ENCODE measurements around the gene NAT14.

Gene NAT14

DNA sequence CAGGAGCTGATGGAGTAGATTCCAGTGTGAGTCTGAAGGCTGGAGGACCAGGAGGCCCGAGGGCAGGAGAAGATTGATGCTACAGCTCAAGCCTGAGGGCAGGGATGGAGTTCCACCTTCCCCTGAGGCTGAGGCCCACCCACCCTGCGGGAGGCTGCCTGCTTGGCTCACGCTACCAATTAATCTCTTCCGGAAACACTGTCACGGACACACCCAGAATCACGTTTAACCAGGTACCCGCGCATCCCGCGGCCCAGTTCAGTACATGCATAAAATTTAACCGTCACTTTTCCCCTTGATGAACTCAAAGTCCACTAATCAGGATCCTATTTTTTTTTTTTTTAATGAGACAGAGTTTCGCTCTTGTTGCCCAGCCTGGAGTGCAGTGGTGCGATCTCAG, 13.7 kb upstream of the NAT14 start:
- DNase-seq (ENCODE audit: low read depth), result no peak

DNA sequence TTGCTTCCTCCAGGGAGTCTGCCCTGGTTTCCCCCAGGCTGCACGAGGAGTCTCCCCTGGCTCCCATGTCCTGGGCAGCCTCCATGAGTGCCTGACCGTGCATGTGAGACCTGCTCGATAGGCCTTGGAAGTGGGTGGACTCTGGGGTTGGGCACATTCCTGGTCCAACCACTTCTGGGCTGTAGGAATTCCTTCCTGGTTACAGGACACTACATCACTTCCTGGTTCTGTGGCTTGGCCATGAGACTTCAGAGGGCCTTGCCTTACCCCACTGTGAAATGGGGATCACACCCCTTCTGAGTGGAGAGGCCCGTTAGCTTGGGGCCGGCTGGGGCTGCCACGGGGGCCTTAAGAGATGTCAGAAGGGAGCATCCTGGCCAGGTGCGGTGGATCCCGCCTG, 12.5 kb upstream of the NAT14 start:
- no peak for DNase-seq (ENCODE audit: low read depth)

DNA sequence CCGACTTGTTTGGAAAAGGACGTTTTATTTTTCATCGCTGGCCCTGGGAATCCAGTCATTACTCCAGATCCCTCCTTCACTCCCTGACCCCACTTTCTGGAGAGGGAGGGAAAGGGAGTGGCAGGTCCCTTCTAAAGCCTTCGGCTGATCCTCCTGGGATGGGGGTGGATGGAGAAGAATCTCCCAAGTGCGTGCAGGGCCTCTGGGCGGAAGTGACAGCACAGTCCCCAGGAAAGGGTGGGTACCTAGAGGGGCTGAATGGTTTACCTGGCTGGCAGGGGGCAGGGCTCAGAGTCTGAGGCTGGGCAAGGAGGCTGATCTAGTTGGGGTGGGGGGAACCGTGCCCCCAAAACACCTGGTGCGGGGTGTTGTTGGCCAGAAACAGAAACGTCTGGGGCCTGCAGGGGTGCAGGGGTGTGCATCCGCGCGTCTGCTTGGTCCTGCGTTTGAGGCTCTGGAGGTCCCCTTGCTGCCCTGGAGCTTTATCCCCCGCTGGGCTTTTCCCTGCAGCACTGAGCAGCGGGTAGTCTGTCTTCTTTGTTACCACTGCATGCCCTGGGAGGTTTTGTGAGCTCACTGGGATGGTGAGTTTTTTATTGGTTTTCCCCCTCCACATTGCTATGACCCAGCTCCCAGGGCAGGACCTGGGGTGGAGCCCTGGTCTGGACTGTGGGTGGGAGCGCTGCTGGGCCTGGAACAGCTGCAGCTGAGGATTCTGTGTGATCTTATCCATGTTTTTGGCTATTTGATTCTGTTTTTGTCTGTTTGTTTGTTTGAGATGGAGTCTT, 11.6 kb upstream of the NAT14 start:
- DNase-seq (ENCODE audit: low read depth), result no peak

DNA sequence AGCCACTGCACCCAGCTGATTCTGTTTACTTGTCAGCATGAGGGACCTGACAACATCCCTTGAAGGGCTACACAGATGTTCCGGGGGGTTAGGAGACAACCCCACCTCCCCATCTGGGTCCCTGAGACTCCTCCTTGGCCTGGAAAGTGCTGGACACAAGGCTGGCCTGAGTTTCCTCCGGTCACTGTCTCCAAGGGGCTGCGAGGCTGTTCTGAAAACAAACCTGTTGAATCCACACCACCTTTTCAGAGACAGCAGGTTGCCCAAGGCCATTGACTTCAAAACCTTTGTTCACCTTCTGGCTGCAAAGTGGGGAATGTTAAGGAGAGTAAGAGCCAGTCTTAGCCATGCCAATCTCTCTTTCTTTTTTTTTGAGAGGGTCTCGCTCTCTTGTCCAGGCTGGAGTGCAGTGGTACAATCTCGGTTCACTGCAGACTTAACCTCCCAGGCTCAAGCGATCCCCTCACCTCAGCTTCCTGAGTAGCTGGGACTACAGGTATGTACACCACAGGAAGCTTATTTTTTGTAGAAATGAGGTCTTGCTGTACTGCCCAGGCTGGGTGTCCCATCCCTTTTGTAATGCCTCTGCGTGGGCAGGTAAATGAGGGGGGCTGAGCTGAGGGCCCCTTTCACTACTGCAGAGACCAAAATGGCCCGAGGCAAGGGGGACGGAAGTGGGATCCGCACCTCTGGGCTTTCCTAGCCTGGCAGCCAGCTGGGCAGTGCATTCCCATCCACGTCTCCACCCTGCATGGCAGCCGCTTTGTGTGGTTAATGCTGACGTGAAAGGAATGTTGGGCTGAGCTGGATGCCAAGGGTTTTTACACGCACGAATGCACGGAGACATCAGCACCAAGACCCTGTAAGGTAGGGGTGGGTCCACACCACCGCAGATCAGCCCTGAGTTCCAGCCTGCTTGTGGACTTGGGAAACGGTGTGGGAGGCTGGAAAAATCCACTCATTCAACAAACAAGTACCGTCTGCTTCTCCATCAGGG, 10.4 kb upstream of the NAT14 start:
- DNase-seq (ENCODE audit: low read depth), result no peak

DNA sequence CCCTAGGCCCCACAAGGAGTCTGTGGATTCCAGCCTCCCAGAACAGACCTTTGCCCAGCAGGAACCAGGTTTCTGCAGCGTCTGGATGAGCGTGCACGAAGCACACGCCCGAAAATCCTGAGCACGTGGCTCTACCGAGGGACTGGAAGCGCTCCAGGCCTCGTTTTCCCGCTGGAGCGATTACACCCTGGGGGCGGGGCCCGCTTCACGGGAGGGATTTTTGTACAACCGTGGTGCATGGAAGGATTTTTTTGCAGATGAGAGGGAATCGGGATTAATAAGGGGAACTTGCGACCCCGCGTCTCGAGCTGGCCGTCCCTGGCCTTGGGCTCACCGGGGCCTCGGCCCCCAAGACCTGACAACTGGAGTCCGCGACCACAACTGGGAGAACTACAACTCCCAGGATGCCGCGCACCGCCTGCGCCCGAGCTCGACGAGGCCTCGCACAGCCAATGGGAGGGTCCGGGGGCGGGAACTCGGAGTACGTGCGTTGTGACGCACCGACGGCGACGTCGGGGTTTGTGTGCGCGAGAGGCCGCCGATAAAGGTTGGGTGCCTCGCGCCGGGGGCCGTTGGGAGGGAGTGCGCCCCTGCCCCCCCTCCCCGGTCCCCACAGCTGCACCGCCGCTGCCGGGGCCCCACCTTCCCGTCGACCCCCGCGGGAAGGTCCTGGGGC, 8.8 kb upstream of the NAT14 start, which contains the start of gene ZNF628:
TSS of gene ZNF628 (plus strand) at position 518 of the 676 bp plus-strand sequence. CDS start 3,294 bp downstream, outside the sequence.
- peak; percentile 81 for DNase-seq (ENCODE audit: low read depth)

DNA sequence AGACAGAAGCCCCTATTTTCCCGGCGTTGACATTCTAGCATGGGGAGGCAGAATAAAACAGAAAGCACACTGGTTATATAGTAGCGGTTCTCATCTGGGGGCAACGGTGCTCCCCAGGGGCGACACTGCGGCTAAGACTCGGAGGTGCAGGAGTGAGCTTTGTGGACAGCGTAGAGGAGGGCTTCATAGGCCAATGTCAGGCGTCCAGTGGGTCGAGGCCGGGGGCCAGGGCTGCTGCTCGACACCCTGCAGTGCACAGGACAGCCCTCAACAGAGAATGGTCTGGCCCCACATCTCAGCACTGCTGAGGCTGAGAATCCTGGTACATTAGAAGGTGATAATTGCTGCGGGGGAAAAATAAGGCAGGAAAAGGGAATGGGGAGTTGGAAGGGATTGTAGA, 7.1 kb upstream of the NAT14 start:
- no peak for DNase-seq (ENCODE audit: low read depth)

DNA sequence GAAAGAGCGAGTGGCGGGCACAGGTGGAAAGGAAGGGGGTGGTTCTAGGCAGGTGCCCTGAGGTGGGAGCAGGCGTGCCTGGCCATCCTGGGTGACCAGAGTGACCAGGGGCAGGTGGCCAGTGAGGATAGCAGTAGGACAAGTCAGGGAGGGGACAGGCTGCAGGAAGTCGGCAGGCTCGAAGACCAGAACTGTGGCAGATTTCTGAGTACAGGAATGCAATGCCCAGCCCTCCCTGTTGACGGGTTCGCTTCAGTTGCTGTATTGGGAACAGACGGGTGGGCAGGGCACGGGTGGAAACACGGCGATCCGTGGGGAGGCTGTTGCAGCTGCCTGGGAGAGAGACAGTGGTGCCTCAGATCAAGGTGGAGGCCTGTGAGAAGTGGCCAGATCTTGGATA, 6.6 kb upstream of the NAT14 start:
- DNase-seq (ENCODE audit: low read depth), result no peak

DNA sequence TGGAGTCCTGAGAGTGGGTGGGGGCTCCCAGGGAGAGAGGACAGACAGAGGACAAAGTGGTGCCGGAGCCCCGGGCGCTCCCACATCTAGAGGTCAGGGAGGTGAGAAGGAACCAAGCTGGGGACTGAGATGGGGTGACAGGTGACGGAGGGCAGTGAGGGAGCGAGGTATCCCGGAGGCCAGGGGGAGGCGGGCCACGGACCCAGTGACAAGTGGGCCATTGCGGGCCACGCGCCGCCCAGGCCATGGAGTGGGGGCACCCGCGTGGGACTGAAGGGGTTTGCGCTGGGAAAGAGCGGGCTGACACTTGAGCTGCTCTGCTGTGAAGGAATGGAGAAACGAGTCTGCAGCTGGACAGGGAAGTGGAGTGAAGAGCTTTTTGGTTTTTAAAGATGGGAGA, 5.9 kb upstream of the NAT14 start:
- no peak for DNase-seq (ENCODE audit: low read depth)

DNA sequence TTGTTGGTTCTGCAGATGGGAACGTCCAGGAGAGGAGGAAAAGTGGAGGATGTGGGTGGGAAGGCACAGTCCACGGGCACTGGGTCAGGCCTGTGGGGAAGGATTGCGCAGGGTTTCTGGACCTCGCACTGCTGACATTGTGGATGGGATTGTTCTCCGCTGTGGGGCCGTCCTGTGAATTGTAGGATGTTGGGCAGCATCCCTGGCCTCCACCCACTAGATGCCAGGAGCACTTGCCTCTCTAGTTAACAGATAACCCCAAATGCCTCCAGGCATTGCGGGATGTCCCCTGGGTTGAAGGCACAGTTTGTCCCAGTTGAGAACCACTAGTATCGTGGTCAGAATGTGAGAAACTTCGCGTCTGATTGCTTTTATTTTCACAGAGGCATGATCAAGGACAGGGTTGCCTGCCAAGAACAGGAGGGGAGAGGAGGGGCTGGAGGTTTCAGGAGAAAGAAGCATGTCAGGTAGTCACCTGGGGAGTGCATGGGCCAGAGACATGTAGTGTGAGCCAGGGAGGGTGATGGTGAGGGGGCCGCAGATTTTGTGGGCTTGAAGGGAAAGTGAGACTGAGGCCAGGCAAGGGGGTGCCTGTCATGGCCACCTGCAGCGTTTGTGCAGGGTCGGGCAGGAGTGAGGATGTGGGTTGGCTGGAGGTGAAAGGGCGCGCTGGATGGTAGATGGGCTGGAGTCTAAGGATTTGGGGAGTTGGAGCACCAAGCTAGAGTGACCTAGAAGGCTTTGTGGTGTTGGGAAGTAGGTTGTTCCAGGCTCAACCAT, 5.3 kb upstream of the NAT14 start:
- no peak for DNase-seq (ENCODE audit: low read depth)

DNA sequence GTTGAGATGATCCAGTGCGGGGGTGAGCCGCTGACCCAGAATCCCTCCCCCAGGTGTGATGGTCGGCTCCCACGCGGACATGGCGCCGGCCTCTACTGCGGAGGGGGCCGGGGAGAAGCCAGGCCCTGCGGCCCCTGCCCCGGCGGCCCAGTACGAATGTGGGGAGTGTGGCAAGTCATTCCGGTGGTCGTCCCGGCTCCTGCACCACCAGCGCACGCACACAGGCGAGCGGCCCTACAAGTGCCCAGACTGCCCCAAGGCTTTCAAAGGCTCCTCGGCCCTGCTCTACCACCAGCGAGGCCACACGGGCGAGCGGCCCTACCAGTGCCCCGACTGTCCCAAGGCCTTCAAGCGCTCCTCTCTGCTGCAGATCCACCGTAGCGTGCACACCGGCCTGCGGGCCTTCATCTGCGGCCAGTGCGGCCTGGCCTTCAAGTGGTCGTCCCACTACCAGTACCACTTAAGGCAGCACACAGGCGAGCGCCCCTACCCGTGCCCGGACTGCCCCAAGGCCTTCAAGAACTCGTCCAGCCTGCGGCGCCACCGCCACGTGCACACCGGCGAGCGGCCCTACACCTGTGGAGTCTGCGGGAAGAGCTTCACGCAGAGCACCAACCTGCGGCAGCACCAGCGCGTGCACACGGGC, 3.7 kb upstream of the NAT14 start:
- no peak for DNase-seq (ENCODE audit: low read depth)

DNA sequence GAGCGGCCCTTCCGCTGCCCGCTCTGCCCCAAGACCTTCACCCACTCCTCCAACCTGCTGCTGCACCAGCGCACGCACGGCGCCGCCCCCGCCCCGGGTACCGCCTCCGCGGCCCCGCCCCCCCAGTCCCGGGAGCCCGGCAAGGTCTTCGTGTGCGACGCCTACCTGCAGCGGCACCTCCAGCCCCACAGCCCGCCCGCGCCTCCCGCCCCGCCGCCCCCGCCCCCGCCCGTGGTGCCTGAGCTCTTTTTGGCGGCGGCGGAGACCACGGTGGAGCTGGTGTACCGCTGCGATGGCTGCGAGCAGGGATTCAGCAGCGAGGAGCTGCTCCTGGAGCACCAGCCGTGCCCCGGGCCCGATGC, 3.2 kb upstream of the NAT14 start:
- DNase-seq (ENCODE audit: low read depth), result no peak

DNA sequence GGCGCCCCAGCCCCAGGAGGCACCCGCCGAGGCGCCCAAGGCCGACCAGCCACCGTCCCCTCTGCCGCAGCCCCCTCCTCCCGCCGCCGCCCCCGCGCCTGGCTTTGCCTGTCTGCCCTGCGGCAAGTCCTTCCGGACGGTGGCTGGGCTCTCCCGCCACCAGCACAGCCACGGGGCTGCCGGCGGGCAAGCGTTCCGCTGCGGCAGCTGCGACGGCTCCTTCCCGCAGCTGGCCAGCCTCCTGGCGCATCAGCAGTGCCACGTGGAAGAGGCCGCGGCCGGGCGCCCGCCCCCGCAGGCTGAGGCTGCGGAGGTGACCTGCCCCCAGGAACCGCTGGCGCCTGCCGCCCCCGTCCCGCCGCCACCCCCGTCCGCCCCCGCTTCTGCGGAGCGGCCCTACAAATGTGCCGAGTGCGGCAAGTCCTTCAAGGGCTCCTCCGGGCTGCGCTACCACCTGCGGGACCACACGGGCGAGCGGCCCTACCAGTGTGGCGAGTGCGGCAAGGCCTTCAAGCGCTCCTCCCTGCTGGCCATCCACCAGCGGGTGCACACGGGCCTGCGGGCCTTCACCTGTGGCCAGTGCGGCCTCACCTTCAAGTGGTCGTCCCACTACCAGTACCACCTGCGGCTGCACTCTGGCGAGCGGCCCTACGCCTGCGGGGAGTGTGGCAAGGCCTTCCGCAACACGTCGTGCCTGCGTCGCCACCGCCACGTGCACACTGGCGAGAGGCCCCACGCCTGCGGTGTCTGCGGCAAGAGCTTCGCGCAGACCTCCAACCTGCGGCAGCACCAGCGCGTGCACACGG, 2.6 kb upstream of the NAT14 start:
- no peak for DNase-seq (ENCODE audit: low read depth)

DNA sequence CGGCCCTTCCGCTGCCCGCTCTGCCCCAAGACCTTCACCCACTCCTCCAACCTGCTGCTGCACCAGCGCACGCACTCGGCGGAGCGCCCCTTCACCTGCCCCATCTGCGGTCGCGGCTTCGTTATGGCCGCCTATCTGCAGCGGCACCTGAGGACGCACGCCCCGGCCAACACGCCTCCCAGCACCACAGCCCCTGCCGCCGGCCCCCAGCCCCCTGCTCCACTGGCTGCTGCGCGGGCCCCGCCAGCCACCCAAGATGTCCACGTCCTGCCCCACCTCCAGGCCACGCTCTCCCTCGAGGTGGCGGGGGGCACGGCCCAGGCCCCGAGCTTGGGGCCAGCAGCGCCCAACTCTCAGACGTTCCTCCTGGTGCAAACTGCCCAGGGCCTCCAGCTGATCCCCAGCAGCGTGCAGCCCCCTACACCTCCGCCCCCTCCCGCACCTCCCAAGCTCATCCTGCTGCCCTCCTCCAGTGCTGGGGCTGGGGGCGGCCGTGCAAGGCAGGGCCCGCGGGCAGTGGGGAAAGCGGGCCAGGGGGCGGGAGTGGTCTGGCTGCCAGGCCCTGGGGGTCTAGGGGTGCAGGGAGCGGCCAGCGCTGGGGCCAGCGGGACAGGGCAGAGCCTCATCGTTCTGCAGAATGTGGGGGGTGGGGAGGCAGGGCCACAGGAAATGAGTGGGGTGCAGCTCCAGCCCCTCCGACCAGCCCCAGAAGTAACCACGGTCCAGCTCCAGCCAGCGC, 1.9 kb upstream of the NAT14 start:
- no peak for DNase-seq (ENCODE audit: low read depth)

DNA sequence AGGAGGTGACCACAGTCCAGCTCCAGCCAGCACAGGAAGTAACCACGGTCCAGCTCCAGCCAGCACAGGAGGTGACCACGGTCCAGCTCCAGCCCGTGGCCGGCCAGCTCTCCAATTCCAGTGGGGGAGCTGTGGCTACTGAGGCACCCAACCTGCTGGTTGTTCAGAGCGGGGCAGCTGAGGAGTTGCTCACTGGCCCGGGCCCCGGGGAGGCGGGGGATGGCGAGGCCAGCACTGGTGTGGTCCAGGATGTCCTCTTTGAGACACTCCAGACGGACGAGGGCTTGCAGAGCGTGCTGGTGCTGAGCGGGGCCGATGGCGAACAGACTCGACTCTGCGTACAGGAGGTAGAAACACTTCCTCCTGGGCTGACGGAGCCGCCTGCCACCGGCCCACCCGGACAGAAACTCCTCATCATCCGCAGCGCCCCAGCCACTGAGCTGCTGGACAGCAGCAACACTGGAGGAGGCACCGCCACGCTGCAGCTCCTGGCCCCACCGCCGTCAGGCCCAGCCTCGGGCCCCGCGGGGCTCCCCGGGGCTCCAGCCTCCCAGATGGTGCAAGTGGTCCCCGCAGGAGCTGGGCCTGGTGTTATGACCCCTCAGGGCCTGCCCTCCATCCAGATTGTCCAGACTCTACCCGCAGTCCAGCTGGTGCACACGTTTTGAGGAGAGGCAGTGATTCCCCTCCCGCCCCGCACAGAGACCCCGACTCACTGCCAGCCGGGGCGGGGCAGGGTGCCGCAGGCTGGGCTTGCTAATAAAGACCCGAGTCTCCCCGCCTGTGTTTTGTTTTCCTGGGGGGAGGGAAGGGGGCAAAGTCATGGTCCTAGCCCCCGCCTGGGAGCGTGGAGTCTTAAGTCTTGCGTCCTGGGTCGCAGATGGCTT, 1.0 kb upstream of the NAT14 start:
- DNase-seq (ENCODE audit: low read depth), result no peak

DNA sequence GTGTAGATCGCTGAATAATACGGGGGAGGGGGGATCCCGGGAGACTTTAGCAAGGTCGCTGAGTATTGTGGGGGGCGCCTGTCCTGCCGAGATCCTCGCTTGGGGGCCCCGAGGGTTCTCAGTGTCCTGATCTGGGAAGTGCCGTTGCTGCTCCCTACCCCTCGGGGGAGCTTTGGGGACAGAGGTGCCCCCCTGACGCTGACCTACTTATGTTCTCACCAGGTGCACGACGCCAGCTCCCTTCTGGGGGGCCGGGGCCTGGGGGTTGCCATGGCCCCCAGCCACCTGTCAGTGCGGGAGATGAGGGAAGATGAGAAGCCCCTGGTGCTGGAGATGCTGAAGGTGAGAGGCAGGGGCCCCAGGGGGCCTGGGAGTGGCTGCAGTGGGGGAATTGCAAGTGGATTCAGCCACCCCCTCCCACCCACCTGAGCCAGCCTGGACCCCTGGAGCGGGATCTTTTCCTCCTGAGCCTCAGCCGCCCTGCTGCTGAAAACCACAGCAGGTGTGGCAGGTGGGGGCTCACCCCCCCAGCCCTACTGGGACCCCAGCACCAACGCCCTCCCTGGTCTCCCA, 537 bp downstream of the NAT14 start:
- no peak for DNase-seq (ENCODE audit: low read depth)

DNA sequence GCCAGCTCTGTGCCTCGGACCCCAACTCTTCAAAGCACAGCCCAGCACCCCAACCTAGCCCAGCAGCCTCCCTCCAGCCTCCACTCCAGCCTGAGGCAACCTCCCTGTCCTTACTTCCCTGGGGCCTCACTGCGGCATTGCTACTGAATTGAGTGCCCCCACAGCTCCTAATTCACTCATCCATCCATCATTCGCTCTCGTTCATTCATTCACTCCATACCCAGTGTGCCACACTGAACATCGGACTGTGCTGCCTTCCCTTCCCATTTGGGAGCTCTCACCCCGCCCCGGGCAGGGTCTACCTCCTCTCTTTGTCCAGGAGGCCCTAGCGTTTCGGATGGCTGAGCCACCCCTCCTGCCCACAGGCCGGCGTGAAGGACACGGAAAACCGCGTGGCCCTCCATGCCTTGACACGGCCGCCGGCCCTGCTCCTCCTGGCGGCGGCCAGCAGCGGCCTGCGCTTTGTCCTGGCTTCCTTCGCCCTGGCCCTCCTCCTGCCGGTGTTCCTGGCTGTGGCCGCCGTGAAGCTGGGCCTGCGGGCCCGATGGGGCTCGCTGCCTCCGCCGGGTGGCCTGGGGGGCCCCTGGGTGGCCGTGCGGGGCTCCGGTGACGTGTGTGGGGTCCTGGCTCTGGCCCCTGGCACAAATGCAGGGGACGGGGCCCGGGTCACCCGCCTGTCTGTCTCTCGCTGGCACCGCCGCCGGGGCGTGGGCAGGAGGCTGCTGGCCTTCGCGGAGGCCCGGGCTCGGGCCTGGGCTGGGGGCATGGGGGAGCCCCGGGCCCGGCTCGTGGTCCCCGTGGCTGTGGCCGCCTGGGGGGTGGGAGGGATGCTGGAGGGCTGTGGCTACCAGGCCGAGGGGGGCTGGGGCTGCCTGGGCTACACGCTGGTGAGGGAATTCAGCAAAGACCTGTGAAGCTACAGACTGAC, 1.3 kb downstream of the NAT14 start:
- no peak for DNase-seq (ENCODE audit: low read depth)

All from GM04503 (cell line).